Measurements from ENCODE around the gene F2RL3. TPM values are rescaled to one million over a fixed set of nuclear protein-coding genes. Genes with fewer than 3 reads are reported as not detected.

The F2RL3 gene
- total RNA-seq, result 1 to 10 TPM; 5.9 to 6.4 TPM

- Histone ChIP-seq H3K4me1 (peaks cover 0 to 38% of the 10 kb centered on the region in 2 donors), H3K36me3 (no peaks in the 10 kb centered on the region), H3K9me3 (no peaks in the 10 kb centered on the region), H3K4me3 (peak within 1 kb of the TSS in 1 of 2 donors; percentile 46), H3K27me3 (no peaks in the 10 kb centered on the region), H3K27ac (peak within 1 kb of the TSS; percentile 64 to 69)
- DNase-seq (ENCODE audit: low spot score), result peak; percentile 63
- no peak for TF ChIP-seq CTCF (IDR thresholded peaks at IDR 0.05)
Observed at GRCh38 chr19:16888629-16889365, at the start of gene F2RL3. Gene F2RL3 (plus strand): TSS chr19:16888999. CDS start chr19:16889190, 191 bp downstream.

- Histone ChIP-seq H3K27ac (no peak overlapping the region), H3K9me3 (no peaks in the 10 kb centered on the region), H3K27me3 (no peaks in the 10 kb centered on the region), H3K4me1 (peaks cover 0 to 7% of the 10 kb centered on the region in 2 donors), H3K4me3 (no peak overlapping the region), H3K36me3 (peaks cover 68% of the 10 kb centered on the region)
- no peak for TF ChIP-seq CTCF (IDR thresholded peaks at IDR 0.05)
- DNase-seq (ENCODE audit: low spot score), result no peak
Observed at GRCh38 chr19:16841391-16841926, 47.3 kb upstream of the F2RL3 start.

GRCh38 chr19:16846901-16847300 is 41.9 kb upstream of the F2RL3 start:
- H3K27me3 ChIP-seq, result no peaks in the 10 kb centered on the region
- H3K4me3 ChIP-seq, result no peak overlapping the region
- DNase-seq (ENCODE audit: low spot score), result no peak
- peaks cover 88% of the 10 kb centered on the region for H3K36me3 ChIP-seq
- H3K27ac ChIP-seq, result no peak overlapping the region
- H3K9me3 ChIP-seq, result no peaks in the 10 kb centered on the region
- TF ChIP-seq CTCF (IDR thresholded peaks at IDR 0.05), result no peak
- no peaks in the 10 kb centered on the region for H3K4me1 ChIP-seq

GRCh38 chr19:16847430-16847829 is 41.4 kb upstream of the F2RL3 start:
- H3K9me3 ChIP-seq, result no peaks in the 10 kb centered on the region
- H3K4me1 ChIP-seq, result no peaks in the 10 kb centered on the region
- no peak for TF ChIP-seq CTCF (IDR thresholded peaks at IDR 0.05)
- no peak overlapping the region for H3K4me3 ChIP-seq
- no peak overlapping the region for H3K27ac ChIP-seq
- peaks cover 88% of the 10 kb centered on the region for H3K36me3 ChIP-seq
- no peak for DNase-seq (ENCODE audit: low spot score)
- no peaks in the 10 kb centered on the region for H3K27me3 ChIP-seq

- H3K4me3 ChIP-seq, result no peak overlapping the region
Observed at GRCh38 chr19:16849168-16849567, 39.6 kb upstream of the F2RL3 start.

More at GRCh38 chr19:16849168-16849567, 39.6 kb upstream of the F2RL3 start:
- TF ChIP-seq CTCF (IDR thresholded peaks at IDR 0.05), result no peak
- H3K27me3 ChIP-seq, result no peaks in the 10 kb centered on the region
- H3K4me1 ChIP-seq, result no peaks in the 10 kb centered on the region
- DNase-seq (ENCODE audit: low spot score), result no peak
- peaks cover 87% of the 10 kb centered on the region for H3K36me3 ChIP-seq
- H3K9me3 ChIP-seq, result no peaks in the 10 kb centered on the region
- no peak overlapping the region for H3K27ac ChIP-seq

Measured in right atrium auricular region (tissue), 2 donors.